Fibroblast of peridontal ligament (primary cell): ENCODE results near the gene WNT3A.
A peak's percentile ranks its signal among the peaks of the same experiment; 100 is the strongest.

Experiments
- DNase-seq: peaks from one replicate; pipeline ENCODE4 v3.0.0-alpha.2; 2010; ENCODE audit errors: extremely low read depth

Gene WNT3A

DNA sequence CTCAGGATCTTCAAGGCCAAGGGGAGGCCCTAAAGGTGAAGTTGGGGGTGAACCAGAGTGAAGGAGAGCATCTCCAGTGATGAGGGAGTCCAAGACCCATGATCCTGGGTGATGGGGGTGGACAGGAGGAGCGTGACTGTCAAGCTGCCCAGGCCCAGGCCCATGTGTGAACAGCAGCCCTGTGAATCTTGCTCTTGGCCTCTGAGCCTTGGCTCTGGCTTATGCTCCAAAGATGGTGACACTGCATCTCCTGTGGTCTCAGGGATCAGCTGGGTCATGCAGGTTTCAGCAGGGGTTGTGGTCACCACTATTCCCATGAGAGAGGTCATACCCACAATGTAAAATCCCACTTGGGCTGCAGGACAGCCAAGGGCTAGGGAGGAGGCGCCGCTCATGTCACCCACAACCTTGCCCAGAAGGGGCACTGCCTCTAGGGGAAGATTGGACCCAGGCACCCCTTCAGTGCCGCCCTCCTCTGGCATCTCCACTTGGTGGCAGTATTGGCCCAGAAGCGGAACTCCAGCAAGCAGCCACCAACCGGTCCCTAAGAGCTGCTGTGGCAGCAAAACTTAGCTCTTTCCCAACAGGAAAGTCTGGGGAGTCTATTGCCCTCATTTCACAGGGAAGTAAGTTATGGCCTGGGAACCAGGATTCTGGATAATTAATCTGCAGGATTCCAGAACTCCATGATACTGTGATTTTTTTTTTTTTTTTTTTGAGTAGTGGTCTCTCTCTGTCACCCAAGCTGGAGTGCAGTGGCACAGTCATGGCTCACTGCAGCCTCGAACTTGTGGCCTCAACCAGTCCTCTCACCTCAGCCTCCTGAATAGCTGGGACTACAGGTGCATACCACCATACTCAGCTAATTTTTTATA, 7.5 kb upstream of the WNT3A start:
- peak; percentile 46 for DNase-seq

DNA sequence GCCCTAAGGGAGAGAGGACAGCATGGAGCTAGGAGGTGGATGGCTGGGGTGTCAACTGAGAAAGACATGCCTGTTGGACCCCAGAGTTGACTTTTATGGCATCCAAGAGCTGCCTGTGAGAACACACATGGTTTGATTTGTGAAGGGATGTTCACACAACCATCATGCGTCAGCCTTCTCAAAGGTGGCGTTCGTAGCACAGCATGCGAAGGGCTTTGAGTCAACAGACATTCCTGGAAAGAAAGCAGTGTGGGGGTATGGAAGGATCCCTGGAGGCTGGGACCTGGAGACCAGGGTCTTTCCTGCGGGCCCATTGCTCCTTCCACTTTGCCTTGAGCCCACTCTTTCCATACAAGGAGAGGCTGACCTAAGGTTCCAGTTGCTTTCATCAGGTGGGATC, 6.4 kb upstream of the WNT3A start:
- DNase-seq: no peak

DNA sequence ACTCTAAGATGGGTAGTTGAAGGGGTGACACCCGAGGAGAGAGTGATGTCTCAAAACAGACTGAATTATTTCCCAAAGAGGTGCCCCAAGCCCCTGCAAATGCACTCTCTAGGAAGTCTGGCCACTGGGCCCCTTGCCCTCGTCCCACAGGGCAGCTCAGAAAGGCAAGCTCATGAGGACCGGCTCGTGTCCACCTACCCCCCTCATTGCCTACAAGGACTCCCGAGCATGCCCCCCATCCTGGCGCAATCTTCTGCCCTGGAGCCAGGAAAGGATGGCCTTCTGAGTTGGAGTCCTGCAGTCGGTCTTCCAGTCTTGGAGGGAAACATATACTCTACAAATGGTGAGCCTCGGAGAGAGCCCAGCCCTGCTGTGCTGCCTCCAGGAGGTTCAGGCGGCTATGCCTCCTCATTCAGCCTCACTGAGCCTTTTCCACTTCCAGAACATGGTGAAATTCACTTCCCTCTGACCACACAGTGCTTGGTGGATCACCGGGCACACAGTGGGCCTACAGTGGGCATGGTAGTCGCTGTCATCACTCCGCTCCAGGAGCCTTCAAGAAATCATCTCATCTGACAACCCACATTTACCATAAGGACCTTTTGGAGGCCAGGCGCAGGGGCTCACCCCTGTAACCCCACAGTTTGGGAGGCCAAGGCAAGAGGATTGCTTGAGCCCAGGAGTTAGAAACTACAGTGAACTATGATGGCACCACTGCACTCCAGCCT, 5.8 kb upstream of the WNT3A start:
- no peak for DNase-seq

DNA sequence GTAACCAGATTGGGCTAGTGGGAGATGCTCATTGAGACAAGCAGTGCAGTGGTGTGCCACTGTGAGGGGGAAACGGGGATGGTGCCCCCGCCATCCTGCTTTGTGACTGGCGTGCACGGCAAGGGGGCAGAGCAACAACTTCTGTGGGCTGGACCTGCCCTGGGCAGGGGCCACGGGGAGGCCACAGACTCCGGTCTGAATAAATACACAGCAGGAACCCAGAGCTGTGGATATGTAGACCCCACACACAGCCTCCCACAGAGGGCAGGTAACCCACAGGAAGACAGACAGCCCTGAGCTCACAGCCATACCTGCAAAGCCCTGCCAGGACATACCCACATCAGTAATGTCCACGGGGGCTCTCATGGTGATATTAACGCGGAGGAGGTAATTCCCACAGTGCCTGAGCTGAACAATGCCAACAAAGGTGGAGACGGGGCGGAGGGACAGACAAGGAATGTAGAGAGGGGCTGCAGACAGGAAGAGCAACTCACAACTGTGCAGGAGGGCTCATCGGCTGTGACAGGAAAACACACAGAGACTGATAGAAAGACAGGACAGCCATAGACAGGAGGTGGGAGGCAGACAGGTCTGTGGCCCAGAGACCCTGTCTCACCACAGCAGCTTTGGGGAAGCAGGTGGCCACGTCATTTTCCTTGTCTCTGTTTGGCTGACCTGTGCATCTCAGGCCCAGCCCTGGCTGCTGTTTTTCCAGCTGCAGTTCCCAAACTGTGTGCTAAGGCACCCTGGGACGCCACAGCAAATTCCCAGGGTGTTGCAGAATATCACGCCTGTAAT, 4.9 kb upstream of the WNT3A start:
- DNase-seq: no peak

DNA sequence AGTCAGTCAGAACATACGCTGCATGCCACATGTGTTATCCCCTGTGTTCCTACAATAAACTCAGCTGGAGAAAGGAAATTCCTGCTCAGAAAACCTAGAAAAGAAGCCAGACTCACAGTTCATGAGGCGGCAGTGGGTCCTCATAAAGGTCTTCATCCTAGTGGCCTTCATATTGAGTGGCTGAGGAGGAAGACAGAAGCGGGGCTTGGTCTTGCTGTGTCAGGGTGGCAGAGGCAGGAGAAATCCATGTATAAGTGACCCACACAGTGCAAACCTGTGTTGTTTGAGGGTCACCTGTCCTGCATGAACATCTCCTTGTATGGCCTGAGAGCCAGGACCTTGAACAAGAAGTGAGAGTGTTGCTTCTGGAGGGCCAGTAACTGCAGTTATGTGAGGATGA, 4.0 kb upstream of the WNT3A start:
- DNase-seq: no peak

DNA sequence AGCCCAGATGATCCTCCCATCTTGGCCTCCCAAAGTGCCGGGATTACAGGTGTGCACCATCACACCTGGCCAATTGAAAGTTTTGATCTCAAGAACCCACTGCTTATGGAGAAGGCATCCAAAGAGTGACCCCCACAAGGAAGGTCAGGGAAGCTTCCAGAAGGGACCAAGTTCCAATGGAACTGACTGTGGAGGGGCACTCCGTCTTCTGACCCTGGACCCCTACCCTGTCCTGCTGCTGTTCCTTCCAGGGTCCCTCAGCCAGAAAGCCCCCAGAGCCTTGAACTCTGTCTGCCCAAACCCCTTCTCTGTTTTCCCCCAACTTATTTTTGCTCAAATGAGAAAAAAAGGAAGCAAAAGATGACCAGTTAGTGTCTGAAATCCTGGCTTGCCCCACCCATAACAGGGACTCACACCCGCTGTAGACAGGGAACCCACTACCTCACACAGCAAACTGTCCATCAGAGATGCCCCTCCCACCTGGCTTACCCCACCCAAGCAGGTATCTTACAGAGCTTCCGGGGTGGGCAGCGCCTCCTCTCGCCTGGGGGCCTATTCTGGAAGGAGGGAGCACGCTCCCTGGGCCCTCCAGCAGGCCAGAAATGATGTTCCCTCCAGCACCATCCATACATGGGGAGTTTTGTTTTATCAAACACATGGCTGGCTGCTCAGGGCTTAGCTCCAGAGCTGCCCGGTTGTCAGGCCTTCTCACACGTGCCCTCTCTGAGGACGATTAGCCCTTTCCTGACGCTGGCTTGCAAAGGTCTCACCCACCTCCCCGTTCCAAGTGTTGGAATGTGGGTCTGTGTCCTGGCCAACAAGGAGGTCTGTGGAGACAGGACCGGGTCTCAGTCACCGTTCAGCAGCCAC, 3.1 kb upstream of the WNT3A start:
- DNase-seq: no peak

DNA sequence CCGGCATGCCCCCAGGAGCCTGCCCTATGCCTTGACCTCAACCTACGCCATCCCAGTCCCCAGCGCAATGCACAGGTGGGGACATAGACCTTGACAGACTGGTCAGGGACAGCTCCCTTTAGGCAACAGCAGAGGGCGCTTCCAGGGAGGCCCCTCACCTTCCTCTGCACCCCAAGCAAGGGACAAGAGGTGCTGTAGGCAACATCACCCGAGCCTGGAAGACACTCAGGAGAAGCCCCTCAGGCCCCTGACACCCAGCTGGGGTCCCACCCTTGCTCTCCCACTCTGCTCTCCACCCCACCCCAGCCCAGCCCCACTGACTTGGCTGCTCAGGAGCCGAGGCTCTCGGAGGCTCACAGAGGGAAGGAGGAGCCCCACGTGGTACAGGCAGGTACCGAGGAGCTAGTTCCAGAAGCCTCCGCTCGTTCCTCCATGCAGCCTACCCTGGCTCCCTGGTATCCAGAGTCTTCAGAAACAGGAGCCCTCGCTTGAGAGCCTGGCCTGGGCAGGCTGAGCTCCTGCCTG, 2.4 kb upstream of the WNT3A start:
- no peak for DNase-seq

DNA sequence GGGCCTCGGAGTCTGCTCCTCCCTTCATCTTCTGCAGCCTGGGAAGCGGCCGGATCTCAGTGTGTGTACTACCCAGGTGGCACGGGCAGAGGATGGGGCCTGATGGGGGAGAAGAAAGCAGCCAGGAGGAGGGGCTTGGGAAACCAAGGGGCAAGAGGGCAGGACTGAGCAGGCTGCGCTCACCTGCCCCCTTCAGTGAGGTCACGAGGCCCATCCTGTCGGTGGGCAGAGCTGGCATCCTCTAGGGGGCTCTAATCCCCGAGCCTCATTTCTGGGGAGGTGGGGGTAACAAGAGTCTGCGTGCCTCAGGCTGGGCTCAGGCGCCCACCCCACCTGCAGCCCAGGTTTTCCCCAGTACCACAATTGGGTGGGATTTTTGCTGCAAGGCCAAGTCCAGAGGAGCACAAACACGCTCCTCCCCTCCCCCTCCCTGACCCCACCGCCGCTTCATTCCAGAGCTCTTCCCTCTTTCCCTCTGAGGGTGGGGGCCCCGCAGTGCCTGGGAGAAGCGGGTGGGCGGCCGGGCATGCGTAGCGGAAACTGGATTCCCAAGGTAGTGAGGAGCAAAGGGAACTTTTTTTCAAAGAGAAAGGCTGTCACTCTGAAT, 1.8 kb upstream of the WNT3A start:
- no peak for DNase-seq

DNA sequence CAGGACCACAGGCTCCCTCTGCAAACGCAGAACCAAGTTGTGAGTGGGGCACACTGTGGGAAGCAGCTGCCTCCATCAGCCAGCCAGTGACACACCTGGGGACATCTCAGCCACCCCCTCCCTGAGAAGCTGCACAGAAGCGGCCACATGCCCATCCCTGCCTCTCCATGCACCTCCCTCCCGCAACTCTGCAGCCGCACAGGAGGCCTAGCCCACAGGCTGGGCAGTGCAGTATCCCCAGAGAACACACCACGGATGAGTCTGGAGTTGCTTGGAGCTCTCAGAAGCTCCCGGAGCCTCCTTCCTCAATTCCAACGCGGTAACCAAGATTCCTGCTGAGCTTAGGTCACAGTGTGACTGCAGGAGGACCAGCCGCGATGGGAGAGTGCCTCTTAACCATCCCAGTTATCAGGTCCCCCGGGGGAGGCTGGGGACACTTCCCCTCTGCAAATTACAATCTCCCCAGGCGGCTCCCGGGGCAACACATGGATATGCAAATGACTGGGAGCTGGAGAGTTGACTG, 1.2 kb upstream of the WNT3A start:
- DNase-seq: no peak

DNA sequence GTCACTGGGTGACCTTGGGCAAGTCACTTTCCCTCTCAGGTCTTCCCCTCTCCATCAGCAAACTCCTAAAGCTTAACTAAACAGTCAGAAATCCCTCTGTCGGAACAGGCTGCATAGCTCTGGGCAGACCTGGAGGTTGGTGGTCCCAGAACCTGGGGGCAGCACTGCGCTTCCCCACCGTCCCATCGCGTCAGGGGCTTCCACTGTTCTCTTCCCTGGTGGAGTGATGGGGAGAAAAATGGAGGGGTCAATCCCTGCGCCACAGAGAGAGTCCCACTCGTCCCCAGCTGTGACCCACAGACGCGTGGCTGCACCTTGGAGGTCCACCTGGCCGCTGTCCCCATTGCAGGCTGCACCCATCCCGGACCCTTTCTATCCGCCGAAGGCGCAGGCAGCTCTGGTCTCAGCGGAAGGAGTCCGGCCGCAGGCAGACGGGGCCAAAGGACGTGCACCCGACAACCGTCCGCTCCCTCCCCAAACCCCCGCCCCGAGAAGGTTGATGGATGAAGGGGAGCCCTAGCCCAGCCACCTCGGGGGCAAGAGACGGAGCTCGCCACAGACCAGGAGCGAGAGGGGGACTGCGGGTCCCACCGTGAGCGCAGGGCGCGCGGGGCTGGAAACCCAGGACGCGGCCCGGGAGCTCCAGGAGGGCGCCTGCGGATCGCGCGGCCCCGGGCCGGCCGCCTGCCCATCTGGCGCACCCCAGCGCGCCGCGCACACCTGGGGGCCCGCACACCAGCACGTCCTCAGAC, 588 bp upstream of the WNT3A start:
- DNase-seq: no peak

DNA sequence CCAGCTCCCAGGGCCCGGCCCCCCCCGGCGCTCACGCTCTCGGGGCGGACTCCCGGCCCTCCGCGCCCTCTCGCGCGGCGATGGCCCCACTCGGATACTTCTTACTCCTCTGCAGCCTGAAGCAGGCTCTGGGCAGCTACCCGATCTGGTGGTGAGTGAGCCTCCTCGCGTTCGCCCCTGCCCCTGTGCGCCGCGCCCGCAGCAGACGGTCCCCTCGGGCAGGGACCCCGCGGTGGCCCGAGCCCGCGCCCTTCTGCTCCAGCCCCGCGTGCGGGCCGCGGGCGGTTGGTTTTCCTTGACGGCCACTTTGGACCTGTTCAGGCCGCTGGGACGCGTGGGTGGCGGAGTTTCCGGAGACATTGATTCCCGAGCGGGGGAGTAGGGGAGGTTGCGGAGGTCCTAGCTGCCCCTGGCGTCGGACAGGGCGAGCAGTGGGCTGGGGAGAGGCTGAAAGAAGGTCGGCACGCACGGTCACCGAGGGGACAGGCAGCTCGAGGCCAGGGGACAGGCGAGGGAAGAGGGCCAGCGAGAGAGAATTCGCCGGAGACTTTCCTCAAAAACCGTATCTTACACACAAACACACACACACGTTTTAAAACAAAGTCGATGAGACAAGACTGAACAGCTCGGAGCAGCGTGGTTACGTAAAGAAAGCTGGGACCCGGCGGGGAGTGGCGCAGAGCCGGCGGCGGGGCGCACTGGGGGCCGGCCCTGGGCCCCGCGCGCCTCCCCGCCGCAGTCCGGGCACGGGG, 427 bp downstream of the WNT3A start:
- no peak for DNase-seq

DNA sequence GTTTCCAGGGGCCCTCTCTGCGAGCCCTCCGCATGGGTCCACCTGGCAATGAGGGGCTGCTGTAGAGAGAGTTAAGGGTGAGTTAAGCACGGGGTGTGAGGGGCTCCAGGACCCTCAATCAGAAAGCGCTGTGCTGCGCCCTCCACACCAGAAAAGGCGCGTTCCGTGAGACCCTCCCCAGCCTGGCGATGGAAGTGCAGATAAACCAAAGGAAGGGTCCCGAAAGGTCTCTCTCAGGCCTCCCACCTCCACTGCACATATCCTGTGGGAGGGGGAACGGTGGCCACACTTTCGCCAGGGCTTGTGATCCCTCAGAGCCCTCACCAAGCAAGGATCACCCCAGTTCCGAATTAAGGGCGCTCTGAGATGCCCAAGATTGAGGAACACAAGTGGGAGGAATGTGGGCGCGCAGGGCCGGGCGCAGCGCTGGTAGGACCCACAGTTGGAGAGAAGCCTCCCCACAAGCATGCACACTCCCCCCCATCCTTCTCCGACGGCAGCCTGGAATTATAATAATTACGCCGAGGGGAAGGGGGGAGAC, 1.1 kb downstream of the WNT3A start:
- DNase-seq: no peak

DNA sequence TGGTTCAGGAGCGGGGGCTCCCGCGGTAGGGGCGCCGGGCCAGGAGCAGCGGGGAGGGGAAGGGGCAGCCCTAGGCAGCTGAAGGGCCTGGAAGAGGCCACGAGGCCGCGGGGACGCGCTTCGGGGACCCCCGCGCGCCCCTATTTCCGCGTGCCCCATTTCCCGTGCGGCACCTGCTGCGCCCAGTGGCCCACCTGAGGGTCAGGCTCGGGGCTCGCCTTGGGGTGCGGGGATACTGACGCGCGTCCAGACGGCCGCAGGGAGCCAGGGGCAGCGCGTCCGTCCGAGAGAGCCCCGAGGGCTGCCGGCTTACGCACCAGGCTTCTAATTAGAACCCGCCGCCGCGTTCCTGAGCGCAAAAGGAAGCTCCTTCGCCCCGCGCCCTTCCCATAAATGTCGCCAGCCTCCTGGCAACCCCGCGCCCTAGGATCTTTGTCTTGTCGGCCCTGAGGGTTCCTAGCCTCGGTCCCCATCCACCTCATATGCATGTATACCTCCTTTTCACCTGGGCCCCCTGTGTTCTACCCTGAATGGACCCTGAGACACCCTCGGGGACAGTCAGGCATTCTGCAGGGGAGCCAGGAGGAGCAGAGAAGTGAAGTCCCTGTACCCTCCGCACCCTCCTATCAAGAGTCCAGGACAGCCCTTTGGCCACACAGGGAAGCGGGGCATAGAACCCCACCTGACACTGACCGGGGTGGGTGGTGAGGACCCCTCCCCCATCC, 1.8 kb downstream of the WNT3A start:
- no peak for DNase-seq

DNA sequence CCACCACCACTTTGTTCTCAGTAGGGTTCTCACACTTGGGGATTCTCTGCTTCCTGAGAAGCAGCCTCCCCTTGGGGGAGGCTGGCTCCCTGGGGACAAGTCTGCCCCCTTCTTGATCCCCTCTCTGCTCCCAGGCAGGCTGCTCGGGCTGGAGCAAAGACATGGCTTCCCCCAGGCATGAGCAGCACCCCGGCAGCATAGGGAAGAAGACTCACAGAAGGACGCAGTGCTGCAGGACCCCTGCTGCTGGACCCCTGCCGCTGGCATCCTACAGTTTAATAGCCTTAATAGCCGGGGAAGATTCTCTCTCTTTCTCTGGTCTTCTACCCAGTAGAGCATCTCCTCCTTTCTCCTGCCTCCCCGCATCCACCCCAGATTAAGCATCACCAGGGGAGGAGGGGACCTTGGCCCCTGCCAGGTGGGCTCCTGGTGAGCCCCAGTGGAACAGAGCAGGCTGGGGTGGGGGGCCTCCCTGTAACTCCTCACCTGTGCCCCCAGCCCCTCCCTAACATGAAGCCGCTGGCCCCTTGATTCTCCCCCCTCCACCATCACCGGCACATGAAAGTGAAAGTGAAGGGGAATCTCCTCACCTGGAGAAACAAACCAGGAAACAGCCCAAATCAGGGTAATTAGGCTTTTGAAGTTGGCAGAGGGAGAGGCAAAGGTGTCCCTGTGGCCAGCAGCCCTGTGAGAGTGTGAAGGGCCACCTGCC, 2.5 kb downstream of the WNT3A start:
- DNase-seq: no peak

DNA sequence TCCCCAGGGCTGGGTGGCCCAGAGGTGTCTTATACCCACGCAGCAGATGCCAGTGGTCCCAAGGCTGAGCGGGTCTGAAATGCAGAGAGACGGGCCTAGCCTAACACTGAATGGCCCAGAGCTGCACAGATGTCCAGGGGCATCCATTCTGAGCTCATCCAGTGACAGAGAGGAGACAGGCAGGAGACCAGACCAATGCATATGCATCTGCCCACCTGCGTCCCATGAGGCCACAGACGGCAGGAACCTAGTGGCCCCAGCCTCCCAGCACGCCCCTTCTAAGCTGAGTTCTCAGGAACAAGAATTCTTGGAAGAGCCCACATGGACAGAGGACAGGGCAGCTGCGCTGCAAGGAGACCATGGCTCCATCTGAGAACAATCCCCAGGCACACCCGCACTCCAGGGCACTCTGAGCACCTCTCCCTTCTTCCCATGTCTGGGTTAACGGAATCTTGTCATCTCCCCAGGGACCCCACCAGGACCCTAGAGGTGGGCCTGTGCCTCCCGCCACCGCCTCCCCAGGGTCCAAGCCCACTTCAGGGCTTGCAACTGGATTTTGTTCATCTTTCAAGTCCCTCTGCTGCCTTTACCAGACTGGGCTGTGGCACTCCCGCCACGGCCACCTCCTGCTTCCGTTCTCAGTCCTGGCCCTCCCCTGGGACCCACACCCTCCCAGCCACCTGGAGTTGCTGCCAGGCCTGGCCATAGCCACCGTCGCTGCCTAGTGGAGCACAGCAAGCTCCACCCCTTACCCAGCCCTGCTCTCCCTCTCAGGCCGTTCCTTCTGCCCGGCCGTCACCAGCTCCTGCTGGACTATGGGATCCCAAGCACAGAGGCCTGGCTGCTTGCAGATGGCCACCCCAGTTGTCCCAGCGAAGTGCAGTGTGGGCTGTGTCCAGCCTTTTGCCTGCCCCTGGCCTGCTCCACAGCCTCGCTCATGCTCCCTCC, 3.3 kb downstream of the WNT3A start:
- DNase-seq: no peak

DNA sequence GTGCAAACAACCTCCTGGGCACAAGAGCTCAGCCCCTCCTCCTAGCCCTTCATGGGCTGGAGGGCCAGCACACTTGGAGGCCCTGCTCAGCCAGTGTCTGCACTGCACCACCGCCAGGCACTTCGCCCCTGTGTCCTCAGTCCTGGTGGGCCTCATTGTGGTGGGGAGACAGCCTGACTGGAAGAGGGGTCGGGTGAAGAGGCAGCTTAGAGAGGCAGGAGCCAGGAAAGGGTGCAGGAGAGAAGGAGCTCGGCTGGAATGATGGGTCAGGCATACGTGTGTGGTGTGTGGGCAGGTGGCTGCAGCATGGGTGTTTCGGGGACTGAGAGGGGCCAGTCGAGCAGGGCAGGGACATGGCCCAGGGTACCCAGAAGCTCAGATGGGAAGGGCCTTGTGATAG, 4.1 kb downstream of the WNT3A start:
- DNase-seq: no peak
